Fibroblast of lung (primary cell): ENCODE results near the gene LDLRAD4. TPM values are rescaled to one million over a fixed set of nuclear protein-coding genes. Genes with fewer than 3 reads are reported as not detected.
"Not testable (repeated sequence)": the region's sequence is repeated elsewhere in the genome, so short reads cannot be mapped to it uniquely, and the experiment has no call there.

Source experiments
- DNase-seq, 2 donors: peaks; one replicate each; pipeline versions ENCODE4 v3.0.0 to v3.0.0-alpha.2; 2010; ENCODE audit warnings: low read depth in 2 of 2
- H2AFZ ChIP-seq: 2 replicates; pipeline ENCODE4 v1.5.1; 2012; ENCODE audit warnings: low read length, control low read depth, inconsistent platforms
- H3K27ac ChIP-seq: 2 replicates; pipeline ENCODE4 v1.5.1; 2011; ENCODE audit warnings: low read length, control low read depth; ENCODE audit not compliant: insufficient read depth
- H3K27me3 ChIP-seq: 2 replicates; pipeline ENCODE4 v1.5.1; 2011; ENCODE audit warnings: mild to moderate bottlenecking, low read length; ENCODE audit not compliant: control insufficient read depth, insufficient read depth
- H3K36me3 ChIP-seq: 2 replicates; pipeline ENCODE4 v1.5.1; 2011; ENCODE audit warnings: low read length; ENCODE audit not compliant: control insufficient read depth, insufficient read depth
- H3K4me1 ChIP-seq: 2 replicates; pipeline ENCODE4 v1.5.1; 2011; ENCODE audit warnings: low read length; ENCODE audit not compliant: control insufficient read depth, insufficient read depth; ENCODE audit errors: extremely low read depth
- H3K4me2 ChIP-seq: 2 replicates; pipeline ENCODE4 v1.5.1; 2011; ENCODE audit warnings: low read length, control low read depth; ENCODE audit not compliant: insufficient read depth; ENCODE audit errors: extremely low read depth
- H3K4me3 ChIP-seq, 4 experiments: fragments of 200-600 bp in 1 of 4; sonication (generic) in 1 of 4; replicated peaks in 1 of 4; 2 replicates each; pipeline ENCODE4 v1.5.1; 2011 to 2016; ENCODE audit warnings: low read length in 4 of 4, low read depth in 3 of 4, mild to moderate bottlenecking in 3 of 4, control low read depth in 2 of 4, inconsistent platforms in 1 of 4, mixed read lengths in 1 of 4; ENCODE audit not compliant: insufficient read depth in 1 of 4; ENCODE audit errors: control extremely low read depth in 1 of 4
- H3K79me2 ChIP-seq: 2 replicates; pipeline ENCODE4 v1.5.1; 2012; ENCODE audit warnings: mild to moderate bottlenecking, low read length, inconsistent platforms; ENCODE audit not compliant: control insufficient read depth, insufficient read depth
- H3K9ac ChIP-seq: 2 replicates; pipeline ENCODE4 v1.5.1; 2011; ENCODE audit warnings: mild to moderate bottlenecking, low read length, control low read depth; ENCODE audit not compliant: insufficient read depth
- H3K9me3 ChIP-seq: 2 replicates; pipeline ENCODE4 v1.5.1; 2012; ENCODE audit warnings: low read depth, low read length; ENCODE audit not compliant: control insufficient read depth, insufficient read depth
- H4K20me1 ChIP-seq: 2 replicates; pipeline ENCODE4 v1.5.1; 2011; ENCODE audit warnings: low read length; ENCODE audit not compliant: control insufficient read depth, insufficient read depth; ENCODE audit errors: extremely low read depth
- EZH2 ChIP-seq: IDR thresholded peaks from 2 replicates; pipeline ENCODE4 v1.5.1; 2012; ENCODE audit warnings: low read length, control low read depth, mild to moderate bottlenecking; ENCODE audit errors: missing control alignments
- polyA plus RNA-seq, 2 donors: library from polyadenylated mRNA; depleted of rRNA in 1 of 2; stranded (reverse) in 1 of 2; unstranded in 1 of 2; fragments of >200 nt; gene quantifications; 2 replicates each; pipeline ENCODE4 v1.2.1, GENCODE V29; 2011 to 2012; ENCODE audit warnings: missing spikeins in 1 of 2
- total RNA-seq: library from RNA; depleted of rRNA; stranded (reverse); fragments of >200 nt; gene quantifications from 2 replicates; pipeline ENCODE4 v1.2.1, GENCODE V29; 2014
- TF ChIP-seq, protein P1 (sequence below), 2 donors: IDR thresholded peaks in 1 of 2; conservative IDR thresholded peaks in 1 of 2; 1 replicate in 1 of 2; 2 replicates in 1 of 2; pipeline ENCODE4 v1.5.1; 2011 to 2012; ENCODE audit warnings: low read length in 2 of 2, control low read depth in 1 of 2, inconsistent platforms in 1 of 2, low read depth in 1 of 2, mild to moderate bottlenecking in 1 of 2

LDLRAD4 gene
- total and polyA plus RNA-seq, 2 donors (not counting 1 experiment from before 2014, with no cell fraction given), result not detected

DNA sequence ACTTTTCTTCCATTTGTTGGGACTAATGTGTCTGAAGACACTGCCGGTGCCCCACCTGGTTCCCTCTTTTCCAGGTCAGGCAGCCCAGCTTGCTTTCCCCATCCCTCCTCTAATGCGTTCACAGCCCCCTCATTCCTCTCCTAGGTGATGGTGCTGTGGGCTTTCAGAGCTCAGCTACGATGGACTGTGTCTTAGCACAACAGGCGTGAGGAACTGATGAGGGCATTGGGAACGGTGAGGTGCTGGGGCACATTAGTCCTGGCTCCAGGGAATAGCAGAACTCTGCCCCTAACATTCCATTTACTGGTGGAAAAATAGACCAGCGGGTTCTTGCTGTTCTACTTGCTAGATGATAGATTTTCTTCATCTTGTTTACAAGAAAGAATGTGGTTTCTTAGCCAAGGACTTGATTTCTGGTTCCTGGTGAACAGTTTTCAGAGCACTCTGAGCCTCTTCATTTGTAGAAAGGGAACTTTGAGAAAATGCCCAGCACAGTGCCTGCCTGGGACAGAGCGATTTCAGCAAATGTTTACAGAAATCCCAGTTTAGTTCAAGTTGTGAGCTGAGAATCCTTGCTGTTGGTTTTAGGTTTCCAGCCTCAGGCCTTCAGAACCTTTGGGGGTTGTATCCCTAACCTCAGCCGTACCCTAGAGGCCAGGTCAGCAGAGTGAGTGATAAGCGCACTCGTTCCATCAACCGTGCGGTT, 42.5 kb downstream of the LDLRAD4 start:
- H3K36me3 ChIP-seq, result no peaks in the 10 kb centered on the region
- no peak overlapping the region for H3K27ac ChIP-seq
- TF ChIP-seq, protein P1, sequence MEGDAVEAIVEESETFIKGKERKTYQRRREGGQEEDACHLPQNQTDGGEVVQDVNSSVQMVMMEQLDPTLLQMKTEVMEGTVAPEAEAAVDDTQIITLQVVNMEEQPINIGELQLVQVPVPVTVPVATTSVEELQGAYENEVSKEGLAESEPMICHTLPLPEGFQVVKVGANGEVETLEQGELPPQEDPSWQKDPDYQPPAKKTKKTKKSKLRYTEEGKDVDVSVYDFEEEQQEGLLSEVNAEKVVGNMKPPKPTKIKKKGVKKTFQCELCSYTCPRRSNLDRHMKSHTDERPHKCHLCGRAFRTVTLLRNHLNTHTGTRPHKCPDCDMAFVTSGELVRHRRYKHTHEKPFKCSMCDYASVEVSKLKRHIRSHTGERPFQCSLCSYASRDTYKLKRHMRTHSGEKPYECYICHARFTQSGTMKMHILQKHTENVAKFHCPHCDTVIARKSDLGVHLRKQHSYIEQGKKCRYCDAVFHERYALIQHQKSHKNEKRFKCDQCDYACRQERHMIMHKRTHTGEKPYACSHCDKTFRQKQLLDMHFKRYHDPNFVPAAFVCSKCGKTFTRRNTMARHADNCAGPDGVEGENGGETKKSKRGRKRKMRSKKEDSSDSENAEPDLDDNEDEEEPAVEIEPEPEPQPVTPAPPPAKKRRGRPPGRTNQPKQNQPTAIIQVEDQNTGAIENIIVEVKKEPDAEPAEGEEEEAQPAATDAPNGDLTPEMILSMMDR (conservative IDR thresholded peaks at IDR 0.05 in 1 of 2, IDR thresholded peaks at IDR 0.05 in 1 of 2; ENCODE audit: low read depth in 1 of 2, low read length in 2 of 2), result no peak
- no peak for TF ChIP-seq EZH2
- H3K4me2 ChIP-seq, result no peak overlapping the region
- H3K79me2 ChIP-seq, result no peaks in the 10 kb centered on the region
- no peaks in the 10 kb centered on the region for H3K9me3 ChIP-seq
- H3K4me1 ChIP-seq, result no peaks in the 10 kb centered on the region
- no peak overlapping the region for H2AFZ ChIP-seq
- no peaks in the 10 kb centered on the region for H4K20me1 ChIP-seq
- no peak for DNase-seq
- no peak overlapping the region for H3K9ac ChIP-seq
- H3K4me3 ChIP-seq, result no peak overlapping the region
- H3K27me3 ChIP-seq, result no peaks in the 10 kb centered on the region

DNA sequence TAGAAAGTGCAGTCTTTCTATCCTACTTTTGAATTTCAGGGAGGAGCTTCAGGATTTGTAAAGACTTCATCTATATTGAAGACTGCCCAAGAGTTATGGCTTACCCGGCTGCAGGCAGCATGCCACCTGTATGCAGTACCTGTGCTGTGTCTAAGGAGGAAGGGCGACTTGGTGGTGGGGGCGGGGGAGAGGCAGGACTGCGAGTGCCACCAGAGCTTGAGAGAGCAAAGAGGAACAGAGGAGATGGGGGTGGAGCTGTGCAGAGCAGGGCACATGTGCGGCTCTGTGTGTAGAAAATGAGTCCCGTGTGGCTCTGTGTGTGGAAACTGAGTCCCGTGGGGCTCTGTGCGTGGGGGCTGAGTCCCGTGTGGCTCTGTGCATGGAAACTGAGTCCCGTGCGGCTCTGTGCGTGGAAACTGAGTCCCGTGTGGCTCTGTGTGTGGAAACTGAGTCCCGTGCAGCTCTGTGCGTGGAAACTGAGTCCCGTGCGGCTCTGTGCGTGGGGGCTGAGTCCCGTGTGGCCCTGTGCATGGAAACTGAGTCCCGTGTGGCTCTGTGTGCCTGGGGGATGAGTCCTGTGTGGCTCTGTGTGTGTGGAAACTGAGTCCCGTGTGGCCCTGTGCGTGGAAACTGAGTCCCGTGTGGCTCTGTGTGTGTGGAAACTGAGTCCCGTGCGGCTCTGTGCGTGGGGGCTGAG, 43.2 kb downstream of the LDLRAD4 start:
- no peaks in the 10 kb centered on the region for H3K4me1 ChIP-seq
- no peaks in the 10 kb centered on the region for H3K27me3 ChIP-seq
- DNase-seq, result no peak
- H3K27ac ChIP-seq, result no peak overlapping the region
- no peaks in the 10 kb centered on the region for H4K20me1 ChIP-seq
- H3K79me2 ChIP-seq, result no peaks in the 10 kb centered on the region
- H3K4me3 ChIP-seq, result no peak overlapping the region
- H3K4me2 ChIP-seq, result no peak overlapping the region
- TF ChIP-seq, protein P1 (conservative IDR thresholded peaks at IDR 0.05 in 1 of 2, IDR thresholded peaks at IDR 0.05 in 1 of 2; ENCODE audit: low read depth in 1 of 2, low read length in 2 of 2), result no peak
- no peak for TF ChIP-seq EZH2
- no peaks in the 10 kb centered on the region for H3K9me3 ChIP-seq
- H3K9ac ChIP-seq, result no peak overlapping the region
- no peak overlapping the region for H2AFZ ChIP-seq
- no peaks in the 10 kb centered on the region for H3K36me3 ChIP-seq

DNA sequence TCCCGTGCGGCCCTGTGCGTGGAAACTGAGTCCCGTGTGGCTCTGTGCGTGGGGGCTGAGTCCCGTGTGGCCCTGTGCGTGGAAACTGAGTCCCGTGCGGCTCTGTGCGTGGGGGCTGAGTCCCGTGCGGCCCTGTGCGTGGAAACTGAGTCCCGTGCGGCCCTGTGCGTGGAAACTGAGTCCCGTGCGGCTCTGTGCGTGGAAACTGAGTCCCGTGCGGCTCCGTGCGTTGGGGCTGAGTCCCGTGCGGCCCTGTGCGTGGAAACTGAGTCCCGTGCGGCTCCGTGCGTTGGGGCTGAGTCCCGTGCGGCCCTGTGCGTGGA, 43.8 kb downstream of the LDLRAD4 start:
- H3K79me2 ChIP-seq, result not testable (repeated sequence)

More for the DNA sequence above, 43.8 kb downstream of the LDLRAD4 start:
- H3K9ac ChIP-seq, H3K4me3 ChIP-seq, H3K36me3 ChIP-seq, H3K27ac ChIP-seq, H4K20me1 ChIP-seq, H3K27me3 ChIP-seq, H2AFZ ChIP-seq, DNase-seq, H3K9me3 ChIP-seq, H3K4me1 ChIP-seq, H3K4me2 ChIP-seq: not testable (repeated sequence)
